Measurements from ENCODE around the gene BTN3A1. TPM values are rescaled to one million over a fixed set of nuclear protein-coding genes. Genes with fewer than 3 reads are reported as not detected.

Gene BTN3A1
- total RNA-seq, 4 donors from 2014 or later = 34.9 to 84.2 (median 48.5) TPM

- no peak for DNase-seq
- no peak for TF ChIP-seq CTCF (IDR thresholded peaks at IDR 0.05)
- no peak for TF ChIP-seq POLR2A (IDR thresholded peaks at IDR 0.05)
- H3K4me1 ChIP-seq = no peaks in the 10 kb centered on the region
- H3K4me3 ChIP-seq = no peak overlapping the region
- H3K27me3 ChIP-seq = no peaks in the 10 kb centered on the region
- H3K27ac ChIP-seq = no peak overlapping the region
- peaks cover 0 to 36% (median 0%) of the 10 kb centered on the region in 3 donors for H3K36me3 ChIP-seq
- no peaks in the 10 kb centered on the region for H3K9me3 ChIP-seq
Observed at GRCh38 chr6:26450240-26450639, 48.2 kb downstream of the BTN3A1 start.

GRCh38 chr6:26452631-26453235 is 50.7 kb downstream of the BTN3A1 start:
- peaks cover 0 to 31% (median 0%) of the 10 kb centered on the region in 3 donors for H3K36me3 ChIP-seq
- no peak overlapping the region for H3K27ac ChIP-seq
- DNase-seq = no peak
- H3K4me1 ChIP-seq = peaks cover 0 to 5% (median 0%) of the 10 kb centered on the region in 4 donors
- TF ChIP-seq POLR2A (IDR thresholded peaks at IDR 0.05) = no peak
- TF ChIP-seq CTCF (IDR thresholded peaks at IDR 0.05) = no peak
- no peak overlapping the region for H3K4me3 ChIP-seq
- H3K27me3 ChIP-seq = no peaks in the 10 kb centered on the region
- H3K9me3 ChIP-seq = no peaks in the 10 kb centered on the region

GRCh38 chr6:26454631-26455030 is 52.6 kb downstream of the BTN3A1 start:
- Histone ChIP-seq H3K36me3 (peaks cover 0 to 17% (median 0%) of the 10 kb centered on the region in 3 donors), H3K27me3 (no peaks in the 10 kb centered on the region), H3K27ac (no peak overlapping the region), H3K4me3 (no peak overlapping the region), H3K4me1 (peaks cover 0 to 13% (median 3%) of the 10 kb centered on the region in 4 donors), H3K9me3 (no peaks in the 10 kb centered on the region)
- no peak for DNase-seq
- no peak for TF ChIP-seq CTCF (IDR thresholded peaks at IDR 0.05)
- no peak for TF ChIP-seq POLR2A (IDR thresholded peaks at IDR 0.05)

- Histone ChIP-seq H3K27ac (no peak overlapping the region), H3K36me3 (peaks cover 0 to 17% (median 0%) of the 10 kb centered on the region in 3 donors), H3K27me3 (no peaks in the 10 kb centered on the region), H3K9me3 (no peaks in the 10 kb centered on the region), H3K4me3 (no peak overlapping the region), H3K4me1 (peaks cover 0 to 21% (median 7%) of the 10 kb centered on the region in 4 donors)
- no peak for TF ChIP-seq CTCF (IDR thresholded peaks at IDR 0.05)
- TF ChIP-seq POLR2A (IDR thresholded peaks at IDR 0.05) = no peak
- DNase-seq = no peak
Observed at GRCh38 chr6:26455357-26455970, 53.4 kb downstream of the BTN3A1 start.

- DNase-seq = peak in 1 of 3 donors; percentile 61
- no peaks in the 10 kb centered on the region for H3K27me3 ChIP-seq
- peak overlapping the region; percentile 85 to 94 (median 91) for H3K27ac ChIP-seq
- TF ChIP-seq POLR2A (IDR thresholded peaks at IDR 0.05) (no peak), CTCF (IDR thresholded peaks at IDR 0.05) (peak in 1 of 6 experiments; percentile 14)
- H3K4me3 ChIP-seq = peak overlapping the region; percentile 54 to 92 (median 81)
- no peaks in the 10 kb centered on the region for H3K9me3 ChIP-seq
- peaks cover 3 to 39% (median 14%) of the 10 kb centered on the region in 4 donors for H3K4me1 ChIP-seq
- peaks cover 0 to 20% (median 0%) of the 10 kb centered on the region in 3 donors for H3K36me3 ChIP-seq
Observed at GRCh38 chr6:26457264-26457805, 55.3 kb downstream of the BTN3A1 start.
